CD4-positive, alpha-beta T cell treated with Interleukin-21 for 1 hour (primary cell): ENCODE data around the gene MLF1.
A peak's percentile ranks its signal among the peaks of the same experiment; 100 is the strongest.
"Not testable (repeated sequence)": the region's sequence is repeated elsewhere in the genome, so short reads cannot be mapped to it uniquely, and the experiment has no call there.

Experiments used
- DNase-seq: peaks from one replicate; pipeline ENCODE4 v3.0.0-alpha.2; 2020

MLF1 gene

GRCh38 chr3:158570999-158571702 is at the start of gene MLF1:
Gene MLF1, plus strand, starts transcription at chr3:158571194. Its CDS starts 107 bp downstream, at chr3:158571301.
- DNase-seq = peak; percentile 93

- no peak for DNase-seq
Measured at GRCh38 chr3:158522221-158523136, 48.5 kb upstream of the MLF1 start.

- DNase-seq = no peak
Measured at GRCh38 chr3:158528076-158528674, 42.8 kb upstream of the MLF1 start.

- no peak for DNase-seq
Measured at GRCh38 chr3:158531334-158531733, 39.7 kb upstream of the MLF1 start.

- peak; percentile 31 for DNase-seq
Measured at GRCh38 chr3:158532099-158532734, 38.8 kb upstream of the MLF1 start.

- no peak for DNase-seq
Measured at GRCh38 chr3:158535918-158536317, 35.1 kb upstream of the MLF1 start.

GRCh38 chr3:158539414-158540014 is 31.5 kb upstream of the MLF1 start:
- DNase-seq = peak; percentile 58

- no peak for DNase-seq
Measured at GRCh38 chr3:158540066-158540465, 30.9 kb upstream of the MLF1 start.

GRCh38 chr3:158548691-158549090 is 22.3 kb upstream of the MLF1 start:
- no peak for DNase-seq

GRCh38 chr3:158549938-158550337 is 21.1 kb upstream of the MLF1 start:
- DNase-seq = not testable (repeated sequence)

- DNase-seq = no peak
Measured at GRCh38 chr3:158552124-158552523, 18.9 kb upstream of the MLF1 start.

- DNase-seq = no peak
Measured at GRCh38 chr3:158559504-158559903, 11.5 kb upstream of the MLF1 start.

- DNase-seq = no peak
Measured at GRCh38 chr3:158560979-158561378, 10.0 kb upstream of the MLF1 start.

GRCh38 chr3:158562674-158563073 is 8.3 kb upstream of the MLF1 start:
- no peak for DNase-seq

GRCh38 chr3:158563076-158563475 is 7.9 kb upstream of the MLF1 start:
- DNase-seq = no peak

- DNase-seq = no peak
Measured at GRCh38 chr3:158565076-158565475, 5.9 kb upstream of the MLF1 start.

- no peak for DNase-seq
Measured at GRCh38 chr3:158568784-158569183, 2.2 kb upstream of the MLF1 start.

- DNase-seq = no peak
Measured at GRCh38 chr3:158569794-158570193, 1.2 kb upstream of the MLF1 start.

- peak; percentile 4 for DNase-seq
Measured at GRCh38 chr3:158571969-158572765, 1.2 kb downstream of the MLF1 start.

GRCh38 chr3:158572766-158573060 is 1.7 kb downstream of the MLF1 start:
- no peak for DNase-seq

- no peak for DNase-seq
Measured at GRCh38 chr3:158573714-158574113, 2.7 kb downstream of the MLF1 start.

GRCh38 chr3:158574646-158575045 is 3.7 kb downstream of the MLF1 start:
- DNase-seq = no peak
